Measurements from ENCODE around the gene TRIM9.

Gene TRIM9

GRCh38 chr14:51084507-51084906, 10.4 kb downstream of the TRIM9 start:
- H3K4me3 ChIP-seq = no peak overlapping the region
- DNase-seq (ENCODE audit: low spot score) = no peak
- H3K27ac ChIP-seq = no peak overlapping the region
- TF ChIP-seq CTCF (IDR thresholded peaks at IDR 0.05) = no peak

GRCh38 chr14:51082349-51082748, 12.6 kb downstream of the TRIM9 start:
- Histone ChIP-seq H3K4me3 (no peak overlapping the region), H3K27ac (no peak overlapping the region)
- no peak for TF ChIP-seq CTCF (IDR thresholded peaks at IDR 0.05)
- no peak for DNase-seq (ENCODE audit: low spot score)

- Histone ChIP-seq H3K27ac (no peak overlapping the region), H3K4me3 (no peak overlapping the region)
- no peak for TF ChIP-seq CTCF (IDR thresholded peaks at IDR 0.05)
- no peak for DNase-seq (ENCODE audit: low spot score)
Observed at GRCh38 chr14:51081712-51082111, 13.2 kb downstream of the TRIM9 start.

GRCh38 chr14:51081209-51081608, 13.7 kb downstream of the TRIM9 start:
- DNase-seq (ENCODE audit: low spot score) = no peak
- TF ChIP-seq CTCF (IDR thresholded peaks at IDR 0.05) = no peak
- Histone ChIP-seq H3K4me3 (no peak overlapping the region), H3K27ac (no peak overlapping the region)

- Histone ChIP-seq H3K27ac (no peak overlapping the region), H3K4me3 (no peak overlapping the region)
- TF ChIP-seq CTCF (IDR thresholded peaks at IDR 0.05) = no peak
- DNase-seq (ENCODE audit: low spot score) = no peak
Observed at GRCh38 chr14:51080645-51081044, 14.3 kb downstream of the TRIM9 start.

- no peak for TF ChIP-seq CTCF (IDR thresholded peaks at IDR 0.05)
- Histone ChIP-seq H3K4me3 (no peak overlapping the region), H3K27ac (no peak overlapping the region)
- DNase-seq (ENCODE audit: low spot score) = no peak
Observed at GRCh38 chr14:51079489-51079888, 15.4 kb downstream of the TRIM9 start.

GRCh38 chr14:51079085-51079484, 15.8 kb downstream of the TRIM9 start:
- no peak overlapping the region for H3K4me3 ChIP-seq
- H3K27ac ChIP-seq = no peak overlapping the region
- no peak for TF ChIP-seq CTCF (IDR thresholded peaks at IDR 0.05)
- no peak for DNase-seq (ENCODE audit: low spot score)
